NB4 (cell line): ENCODE data around the gene MYDGF.

Source experiments
- DNase-seq: peaks from one replicate; pipeline ENCODE4 v3.0.0; 2010; ENCODE audit warnings: low read depth
- H3K4me3 ChIP-seq: one replicate; pipeline ENCODE4 v1.5.1; 2011; ENCODE audit warnings: mild to moderate bottlenecking, low read depth, low read length, moderate library complexity
- MYC ChIP-seq: IDR thresholded peaks from 2 replicates; pipeline ENCODE4 v1.6.1; 2011; ENCODE audit warnings: low read depth, low read length
- POLR2A ChIP-seq: IDR thresholded peaks from 2 replicates; pipeline ENCODE4 v1.6.1; 2011; ENCODE audit warnings: mild to moderate bottlenecking; ENCODE audit not compliant: insufficient read length; ENCODE audit errors: extremely low read depth
- TF ChIP-seq, protein P1 (sequence below): IDR thresholded peaks from 2 replicates; pipeline ENCODE4 v1.6.1; 2011; ENCODE audit warnings: low read depth, low read length
- TF ChIP-seq, protein P2 (sequence below): IDR thresholded peaks from one replicate; pipeline ENCODE4 v1.5.1; 2012; ENCODE audit warnings: low read depth, low read length

The MYDGF gene

DNA sequence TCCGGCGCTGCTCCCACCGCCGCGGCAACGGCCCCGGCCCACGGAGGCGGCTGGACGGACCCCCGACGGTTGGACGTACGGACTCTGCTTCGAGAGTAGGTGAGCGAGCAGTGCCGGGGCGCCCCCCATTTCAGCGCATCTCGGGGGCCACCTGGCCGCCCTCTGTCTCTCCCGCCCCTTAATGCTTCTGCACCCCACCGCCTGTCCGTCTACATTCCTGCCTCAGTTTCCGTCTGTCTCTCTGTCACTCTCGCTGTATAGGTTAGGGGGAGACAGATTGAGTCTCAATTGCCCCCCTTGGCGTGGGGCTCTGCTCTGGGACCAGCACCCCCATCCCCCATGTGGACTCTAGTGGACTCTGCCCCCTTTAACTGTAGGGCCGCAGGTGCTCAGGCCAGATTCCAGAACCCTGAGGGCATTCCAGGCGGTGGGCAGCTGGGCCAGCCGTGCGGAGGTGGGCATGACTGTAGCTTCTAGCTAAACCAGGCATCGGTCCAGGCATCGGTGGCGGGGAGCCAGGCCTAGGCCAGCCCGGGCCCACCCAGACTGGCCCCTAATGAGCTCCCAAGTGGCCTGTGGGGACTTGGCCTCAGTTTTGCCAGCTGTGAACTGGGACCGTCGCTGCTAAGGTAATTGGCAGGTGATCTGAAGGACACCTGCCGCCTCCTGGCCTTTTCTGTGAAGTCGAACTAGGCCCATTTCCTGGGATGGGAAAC, 30.5 kb downstream of the MYDGF start:
- TF ChIP-seq, protein P1, sequence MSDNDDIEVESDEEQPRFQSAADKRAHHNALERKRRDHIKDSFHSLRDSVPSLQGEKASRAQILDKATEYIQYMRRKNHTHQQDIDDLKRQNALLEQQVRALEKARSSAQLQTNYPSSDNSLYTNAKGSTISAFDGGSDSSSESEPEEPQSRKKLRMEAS, result no peak
- TF ChIP-seq POLR2A, result no peak
- TF ChIP-seq, protein P2, sequence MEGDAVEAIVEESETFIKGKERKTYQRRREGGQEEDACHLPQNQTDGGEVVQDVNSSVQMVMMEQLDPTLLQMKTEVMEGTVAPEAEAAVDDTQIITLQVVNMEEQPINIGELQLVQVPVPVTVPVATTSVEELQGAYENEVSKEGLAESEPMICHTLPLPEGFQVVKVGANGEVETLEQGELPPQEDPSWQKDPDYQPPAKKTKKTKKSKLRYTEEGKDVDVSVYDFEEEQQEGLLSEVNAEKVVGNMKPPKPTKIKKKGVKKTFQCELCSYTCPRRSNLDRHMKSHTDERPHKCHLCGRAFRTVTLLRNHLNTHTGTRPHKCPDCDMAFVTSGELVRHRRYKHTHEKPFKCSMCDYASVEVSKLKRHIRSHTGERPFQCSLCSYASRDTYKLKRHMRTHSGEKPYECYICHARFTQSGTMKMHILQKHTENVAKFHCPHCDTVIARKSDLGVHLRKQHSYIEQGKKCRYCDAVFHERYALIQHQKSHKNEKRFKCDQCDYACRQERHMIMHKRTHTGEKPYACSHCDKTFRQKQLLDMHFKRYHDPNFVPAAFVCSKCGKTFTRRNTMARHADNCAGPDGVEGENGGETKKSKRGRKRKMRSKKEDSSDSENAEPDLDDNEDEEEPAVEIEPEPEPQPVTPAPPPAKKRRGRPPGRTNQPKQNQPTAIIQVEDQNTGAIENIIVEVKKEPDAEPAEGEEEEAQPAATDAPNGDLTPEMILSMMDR, result no peak
- TF ChIP-seq MYC, result no peak
- no peak for DNase-seq
- H3K4me3 ChIP-seq, result peak overlapping the region; percentile 71

DNA sequence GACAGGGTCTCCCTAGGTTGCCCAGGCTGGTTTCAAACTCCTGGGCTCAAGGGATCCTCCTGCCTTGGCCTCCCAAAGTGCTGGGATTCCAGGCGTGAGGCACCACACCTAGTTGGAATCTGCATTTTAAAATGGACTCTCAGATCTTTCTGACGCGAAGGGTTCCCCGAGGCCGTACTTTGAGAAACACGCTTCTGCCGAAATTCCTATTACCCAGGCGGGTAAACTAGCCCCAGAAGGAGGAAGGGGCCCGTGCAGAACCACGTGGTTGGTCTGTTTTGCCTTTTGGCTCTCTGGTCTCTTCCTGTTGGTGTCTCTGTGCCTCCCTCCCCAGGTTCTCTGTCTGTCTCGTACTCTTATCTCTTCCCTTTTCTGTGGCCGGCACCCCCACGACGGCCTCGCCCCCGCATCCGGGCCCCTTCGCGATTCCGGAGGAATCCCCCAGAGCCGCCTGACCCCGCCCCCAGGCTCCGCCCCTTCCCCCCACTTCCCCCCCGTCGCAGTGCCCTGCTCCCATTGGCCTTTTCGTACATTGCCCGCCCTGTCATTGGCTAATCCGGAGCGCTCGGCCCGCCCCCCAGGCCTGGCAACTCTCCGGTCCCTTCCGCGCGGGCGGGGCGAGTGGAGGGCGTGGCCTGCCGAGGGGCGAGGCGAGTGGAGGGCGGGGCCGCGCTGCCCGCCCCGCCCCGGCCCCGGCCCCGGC, 31.2 kb downstream of the MYDGF start, which contains the start of gene TNFAIP8L1:
Gene TNFAIP8L1, plus strand, starts transcription at position 689 of the 703 bp plus-strand sequence. CDS start 12,354 bp downstream, outside the sequence.
- peak; percentile 96 for DNase-seq
- TF ChIP-seq, protein P2, result no peak
- TF ChIP-seq POLR2A (peak; percentile 4), MYC (peak; percentile 95)
- TF ChIP-seq, protein P1, result peak; percentile 100
- H3K4me3 ChIP-seq, result peak within 1 kb of the TSS; percentile 71

DNA sequence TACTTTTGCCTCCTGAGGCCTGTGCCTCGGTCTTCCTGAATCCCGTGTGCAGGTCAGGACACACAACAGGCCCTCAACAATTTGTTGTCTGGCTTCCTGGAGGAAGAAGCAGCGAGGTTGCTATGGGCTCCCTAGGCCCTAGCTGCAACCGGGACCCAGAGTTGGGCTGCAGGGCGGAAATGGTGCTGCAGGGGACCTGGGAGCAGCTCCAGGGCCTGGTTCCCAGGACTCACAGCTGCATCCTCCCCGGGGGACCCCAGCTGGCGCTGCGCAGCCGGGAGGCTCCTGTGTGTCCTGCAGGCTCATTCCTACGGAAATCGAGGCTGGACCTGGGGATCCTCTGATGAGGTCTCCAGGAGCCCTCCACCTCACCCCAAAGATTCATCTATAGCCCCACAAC, 31.8 kb downstream of the MYDGF start:
- TF ChIP-seq, protein P2, result no peak
- TF ChIP-seq, protein P1, result no peak
- no peak for TF ChIP-seq MYC
- TF ChIP-seq POLR2A, result no peak
- DNase-seq, result no peak
- no peak overlapping the region for H3K4me3 ChIP-seq

DNA sequence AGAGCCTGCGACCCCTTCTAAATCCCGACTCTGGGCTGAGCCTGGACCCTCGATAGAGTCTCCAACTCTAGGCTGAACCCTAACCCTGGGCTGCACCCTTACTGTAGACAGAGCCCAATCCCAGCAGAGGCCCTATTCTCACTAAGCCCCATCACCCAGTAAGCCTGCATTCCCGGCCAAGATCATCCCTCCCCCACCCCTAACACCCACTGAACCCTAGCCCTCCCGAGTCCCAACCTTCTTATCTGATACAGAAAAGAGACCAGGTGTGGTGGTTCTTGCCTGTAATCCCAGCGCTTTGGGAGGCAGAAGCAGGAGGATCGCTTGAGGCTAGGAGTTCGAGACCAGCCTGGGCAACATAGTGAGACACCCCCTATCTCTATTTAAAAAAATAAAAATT, 33.4 kb downstream of the MYDGF start:
- no peak overlapping the region for H3K4me3 ChIP-seq

DNA sequence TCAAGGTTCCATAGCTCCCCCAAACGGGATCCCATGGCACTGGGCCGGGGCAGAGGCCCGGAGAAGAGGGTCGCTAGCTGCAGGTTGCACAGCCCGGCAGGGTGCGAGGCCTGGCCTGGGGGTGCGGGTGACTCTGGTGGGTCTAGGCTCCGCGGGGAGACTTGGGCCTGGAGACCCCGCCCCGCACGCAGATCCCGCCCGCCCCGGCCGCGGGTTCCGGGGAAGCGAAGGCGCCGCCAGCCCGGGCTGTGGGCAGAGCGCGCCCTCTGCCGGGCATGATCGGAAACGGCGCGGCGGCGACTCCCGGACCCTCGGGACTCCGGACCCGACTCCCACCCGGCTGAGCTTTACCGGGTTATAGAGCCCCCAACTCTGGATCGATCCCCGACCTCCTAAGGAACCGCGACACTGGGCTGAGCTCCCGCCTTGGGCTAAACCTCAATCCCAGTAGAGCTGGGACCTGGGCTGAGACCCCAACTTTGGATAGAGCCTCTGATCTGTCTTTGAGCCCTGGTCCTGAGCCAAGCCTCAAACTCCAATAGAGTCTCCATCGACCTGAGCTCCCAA, 33.9 kb downstream of the MYDGF start:
- no peak overlapping the region for H3K4me3 ChIP-seq
- TF ChIP-seq, protein P1, result no peak
- TF ChIP-seq, protein P2, result peak; percentile 32
- DNase-seq, result peak; percentile 58

More for the DNA sequence above, 33.4 kb downstream of the MYDGF start:
- TF ChIP-seq POLR2A (no peak), MYC (no peak)
- TF ChIP-seq, protein P1, result no peak
- TF ChIP-seq, protein P2, result no peak
- no peak for DNase-seq
